Measurements from ENCODE around the gene PTPN1.

Gene PTPN1

GRCh38 chr20:50627747-50628146 lies 117.6 kb downstream of the PTPN1 start:
- Histone ChIP-seq H3K27me3 (ENCODE audit: low read depth, low read length) (no peaks in the 10 kb centered on the region), H3K27ac (ENCODE audit: low read length) (no peak overlapping the region), H3K9me3 (ENCODE audit: control insufficient read depth in 1 of 2, low read length in 2 of 2) (no peaks in the 10 kb centered on the region), H3K4me3 (ENCODE audit: low read depth in 1 of 2, low read length in 2 of 2) (no peak overlapping the region), H3K36me3 (ENCODE audit: control insufficient read depth in 1 of 2, insufficient read depth in 2 of 2, low read length in 2 of 2) (no peaks in the 10 kb centered on the region), H3K4me1 (ENCODE audit: control insufficient read depth in 1 of 2, insufficient read depth in 2 of 2, low read length in 2 of 2) (peaks cover 4 to 14% of the 10 kb centered on the region in 2 donors)

GRCh38 chr20:50628332-50628731 lies 118.1 kb downstream of the PTPN1 start:
- Histone ChIP-seq H3K27me3 (ENCODE audit: low read depth, low read length) (no peaks in the 10 kb centered on the region), H3K27ac (ENCODE audit: low read length) (no peak overlapping the region), H3K4me1 (ENCODE audit: control insufficient read depth in 1 of 2, insufficient read depth in 2 of 2, low read length in 2 of 2) (peaks cover 4 to 14% of the 10 kb centered on the region in 2 donors)

GRCh38 chr20:50628853-50629669 lies 118.9 kb downstream of the PTPN1 start:
- H3K27me3 ChIP-seq (ENCODE audit: low read depth, low read length), result no peaks in the 10 kb centered on the region

More at GRCh38 chr20:50628332-50628731, 118.1 kb downstream of the PTPN1 start:
- Histone ChIP-seq H3K4me3 (ENCODE audit: low read depth in 1 of 2, low read length in 2 of 2) (no peak overlapping the region), H3K36me3 (ENCODE audit: control insufficient read depth in 1 of 2, insufficient read depth in 2 of 2, low read length in 2 of 2) (no peaks in the 10 kb centered on the region), H3K9me3 (ENCODE audit: control insufficient read depth in 1 of 2, low read length in 2 of 2) (no peaks in the 10 kb centered on the region)

GRCh38 chr20:50629670-50630045 lies 119.5 kb downstream of the PTPN1 start:
- Histone ChIP-seq H3K27ac (ENCODE audit: low read length) (no peak overlapping the region), H3K4me1 (ENCODE audit: control insufficient read depth in 1 of 2, insufficient read depth in 2 of 2, low read length in 2 of 2) (peaks cover 4 to 14% of the 10 kb centered on the region in 2 donors), H3K36me3 (ENCODE audit: control insufficient read depth in 1 of 2, insufficient read depth in 2 of 2, low read length in 2 of 2) (no peaks in the 10 kb centered on the region), H3K9me3 (ENCODE audit: control insufficient read depth in 1 of 2, low read length in 2 of 2) (no peaks in the 10 kb centered on the region), H3K27me3 (ENCODE audit: low read depth, low read length) (no peaks in the 10 kb centered on the region), H3K4me3 (ENCODE audit: low read depth in 1 of 2, low read length in 2 of 2) (no peak overlapping the region)

More at GRCh38 chr20:50628853-50629669, 118.9 kb downstream of the PTPN1 start:
- no peaks in the 10 kb centered on the region for H3K9me3 ChIP-seq (ENCODE audit: control insufficient read depth in 1 of 2, low read length in 2 of 2)
- no peaks in the 10 kb centered on the region for H3K36me3 ChIP-seq (ENCODE audit: control insufficient read depth in 1 of 2, insufficient read depth in 2 of 2, low read length in 2 of 2)
- H3K4me3 ChIP-seq (ENCODE audit: low read depth in 1 of 2, low read length in 2 of 2), result no peak overlapping the region
- no peak overlapping the region for H3K27ac ChIP-seq (ENCODE audit: low read length)
- peaks cover 4 to 14% of the 10 kb centered on the region in 2 donors for H3K4me1 ChIP-seq (ENCODE audit: control insufficient read depth in 1 of 2, insufficient read depth in 2 of 2, low read length in 2 of 2)

- Histone ChIP-seq H3K4me3 (ENCODE audit: low read depth in 1 of 2, low read length in 2 of 2) (no peak overlapping the region), H3K27ac (ENCODE audit: low read length) (no peak overlapping the region), H3K36me3 (ENCODE audit: control insufficient read depth in 1 of 2, insufficient read depth in 2 of 2, low read length in 2 of 2) (no peaks in the 10 kb centered on the region), H3K4me1 (ENCODE audit: control insufficient read depth in 1 of 2, insufficient read depth in 2 of 2, low read length in 2 of 2) (peaks cover 4 to 16% of the 10 kb centered on the region in 2 donors), H3K9me3 (ENCODE audit: control insufficient read depth in 1 of 2, low read length in 2 of 2) (no peaks in the 10 kb centered on the region), H3K27me3 (ENCODE audit: low read depth, low read length) (no peaks in the 10 kb centered on the region)
These were observed 120.5 kb downstream of the PTPN1 start for GRCh38 chr20:50630578-50631263.

- Histone ChIP-seq H3K36me3 (ENCODE audit: control insufficient read depth in 1 of 2, insufficient read depth in 2 of 2, low read length in 2 of 2) (no peaks in the 10 kb centered on the region), H3K27ac (ENCODE audit: low read length) (no peak overlapping the region), H3K4me1 (ENCODE audit: control insufficient read depth in 1 of 2, insufficient read depth in 2 of 2, low read length in 2 of 2) (peaks cover 8 to 23% of the 10 kb centered on the region in 2 donors), H3K4me3 (ENCODE audit: low read depth in 1 of 2, low read length in 2 of 2) (no peak overlapping the region), H3K9me3 (ENCODE audit: control insufficient read depth in 1 of 2, low read length in 2 of 2) (no peaks in the 10 kb centered on the region), H3K27me3 (ENCODE audit: low read depth, low read length) (no peaks in the 10 kb centered on the region)
These were observed 122.1 kb downstream of the PTPN1 start for GRCh38 chr20:50632236-50632635.

- H3K27ac ChIP-seq (ENCODE audit: low read length), result no peak overlapping the region
- H3K4me1 ChIP-seq (ENCODE audit: control insufficient read depth in 1 of 2, insufficient read depth in 2 of 2, low read length in 2 of 2), result peaks cover 8 to 27% of the 10 kb centered on the region in 2 donors
- H3K36me3 ChIP-seq (ENCODE audit: control insufficient read depth in 1 of 2, insufficient read depth in 2 of 2, low read length in 2 of 2), result no peaks in the 10 kb centered on the region
- H3K9me3 ChIP-seq (ENCODE audit: control insufficient read depth in 1 of 2, low read length in 2 of 2), result no peaks in the 10 kb centered on the region
- H3K27me3 ChIP-seq (ENCODE audit: low read depth, low read length), result no peaks in the 10 kb centered on the region
- no peak overlapping the region for H3K4me3 ChIP-seq (ENCODE audit: low read depth in 1 of 2, low read length in 2 of 2)
These were observed 122.5 kb downstream of the PTPN1 start for GRCh38 chr20:50632701-50633100.

- no peak overlapping the region for H3K27ac ChIP-seq (ENCODE audit: low read length)
- H3K9me3 ChIP-seq (ENCODE audit: control insufficient read depth in 1 of 2, low read length in 2 of 2), result no peaks in the 10 kb centered on the region
- no peaks in the 10 kb centered on the region for H3K27me3 ChIP-seq (ENCODE audit: low read depth, low read length)
- H3K36me3 ChIP-seq (ENCODE audit: control insufficient read depth in 1 of 2, insufficient read depth in 2 of 2, low read length in 2 of 2), result no peaks in the 10 kb centered on the region
- H3K4me1 ChIP-seq (ENCODE audit: control insufficient read depth in 1 of 2, insufficient read depth in 2 of 2, low read length in 2 of 2), result peaks cover 8 to 26% of the 10 kb centered on the region in 2 donors
- no peak overlapping the region for H3K4me3 ChIP-seq (ENCODE audit: low read depth in 1 of 2, low read length in 2 of 2)
These were observed 123.2 kb downstream of the PTPN1 start for GRCh38 chr20:50633361-50633760.

- Histone ChIP-seq H3K9me3 (ENCODE audit: control insufficient read depth in 1 of 2, low read length in 2 of 2) (no peaks in the 10 kb centered on the region), H3K4me1 (ENCODE audit: control insufficient read depth in 1 of 2, insufficient read depth in 2 of 2, low read length in 2 of 2) (peaks cover 8 to 28% of the 10 kb centered on the region in 2 donors), H3K27me3 (ENCODE audit: low read depth, low read length) (no peaks in the 10 kb centered on the region), H3K4me3 (ENCODE audit: low read depth in 1 of 2, low read length in 2 of 2) (no peak overlapping the region), H3K36me3 (ENCODE audit: control insufficient read depth in 1 of 2, insufficient read depth in 2 of 2, low read length in 2 of 2) (no peaks in the 10 kb centered on the region), H3K27ac (ENCODE audit: low read length) (no peak overlapping the region)
These were observed 124.0 kb downstream of the PTPN1 start for GRCh38 chr20:50634191-50634590.
